CD1c-positive myeloid dendritic cell (primary cell): ENCODE results near the gene RPL37.
"Not testable (repeated sequence)": the region's sequence is repeated elsewhere in the genome, so short reads cannot be mapped to it uniquely, and the experiment has no call there.

Experiments used
- DNase-seq: peaks from one replicate; pipeline ENCODE4 v3.0.0-alpha.2; 2016; ENCODE audit errors: extremely low spot score

Gene RPL37

DNA sequence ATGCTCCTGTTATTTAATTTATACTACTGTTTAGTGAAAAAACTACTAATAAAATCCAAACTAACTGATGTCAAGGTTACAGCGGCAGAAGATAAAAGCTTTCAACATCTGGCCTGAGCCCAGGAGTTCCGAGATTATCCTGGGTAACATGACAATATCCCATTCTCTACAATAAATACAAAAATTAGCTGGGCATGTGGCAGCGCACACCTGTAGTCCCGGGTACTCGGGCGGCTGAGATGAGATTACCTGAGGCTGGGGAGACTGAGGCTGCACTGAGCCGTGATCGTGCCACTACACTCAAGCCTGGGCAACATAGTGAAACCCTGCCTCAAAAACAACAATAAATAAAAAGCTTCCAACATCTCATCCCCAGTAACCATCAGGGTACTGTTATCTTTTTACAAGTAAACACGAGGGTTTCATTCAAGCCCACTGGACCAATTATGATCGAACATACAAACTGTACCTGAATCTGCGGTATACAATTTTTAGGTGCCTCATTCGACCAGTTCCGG, 1.3 kb downstream of the RPL37 start:
- DNase-seq: no peak

DNA sequence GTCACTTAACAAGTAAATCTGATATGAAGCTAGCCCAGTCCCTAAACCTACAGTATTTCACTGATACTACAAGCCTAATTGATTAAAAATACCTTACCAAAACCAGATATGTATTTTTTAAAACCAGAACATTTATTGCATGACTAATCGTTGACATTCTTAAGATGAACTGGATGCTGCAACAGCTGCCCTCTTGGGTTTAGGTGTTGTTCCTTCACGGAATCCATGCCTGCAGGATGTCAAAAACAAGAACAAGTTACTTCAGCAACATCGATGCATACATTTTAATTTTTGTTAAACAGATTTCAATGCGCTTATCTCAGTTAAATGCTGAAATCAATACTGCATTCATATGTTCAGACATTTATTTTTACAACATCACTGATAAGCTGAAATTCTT, 2.7 kb downstream of the RPL37 start:
- DNase-seq: no peak

DNA sequence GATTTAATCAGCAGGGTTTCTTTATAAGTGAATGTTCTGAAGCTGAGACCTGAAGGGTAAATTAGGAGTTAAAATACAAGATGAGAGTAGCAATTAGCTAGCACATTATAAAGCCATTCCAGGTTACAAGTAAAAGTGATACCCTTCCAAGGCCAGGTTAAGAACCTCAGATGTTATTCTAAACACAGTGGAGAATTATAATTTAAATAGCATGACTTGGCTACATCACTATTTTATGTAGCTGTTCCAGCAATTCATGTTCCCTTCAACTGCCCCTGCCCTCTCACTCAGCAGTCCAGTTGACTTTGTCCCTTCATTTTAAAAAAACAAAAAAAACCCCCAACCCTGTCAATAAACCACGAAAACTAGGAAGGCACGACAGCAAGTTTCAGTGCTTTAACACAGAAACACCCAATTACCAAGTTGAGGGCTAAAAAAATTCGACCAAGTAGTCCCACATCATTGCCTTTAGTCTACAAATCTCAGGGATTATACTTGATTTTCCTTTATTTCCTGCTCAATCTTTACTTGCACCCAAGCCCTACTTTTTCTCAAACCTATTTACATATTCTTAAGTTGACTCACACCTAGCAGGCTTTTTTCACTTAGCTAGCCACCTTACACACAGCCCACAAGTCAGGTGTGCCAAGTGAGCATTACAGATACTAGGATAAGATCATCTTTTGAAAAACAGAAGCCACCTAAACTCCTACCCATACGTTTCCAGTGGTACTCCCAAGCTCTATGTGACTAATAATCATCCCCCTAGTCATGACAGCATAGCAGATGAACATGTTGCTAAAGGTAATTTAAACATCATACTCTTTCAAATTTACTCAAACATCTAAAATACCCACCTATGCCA, 3.4 kb downstream of the RPL37 start:
- DNase-seq: no peak

DNA sequence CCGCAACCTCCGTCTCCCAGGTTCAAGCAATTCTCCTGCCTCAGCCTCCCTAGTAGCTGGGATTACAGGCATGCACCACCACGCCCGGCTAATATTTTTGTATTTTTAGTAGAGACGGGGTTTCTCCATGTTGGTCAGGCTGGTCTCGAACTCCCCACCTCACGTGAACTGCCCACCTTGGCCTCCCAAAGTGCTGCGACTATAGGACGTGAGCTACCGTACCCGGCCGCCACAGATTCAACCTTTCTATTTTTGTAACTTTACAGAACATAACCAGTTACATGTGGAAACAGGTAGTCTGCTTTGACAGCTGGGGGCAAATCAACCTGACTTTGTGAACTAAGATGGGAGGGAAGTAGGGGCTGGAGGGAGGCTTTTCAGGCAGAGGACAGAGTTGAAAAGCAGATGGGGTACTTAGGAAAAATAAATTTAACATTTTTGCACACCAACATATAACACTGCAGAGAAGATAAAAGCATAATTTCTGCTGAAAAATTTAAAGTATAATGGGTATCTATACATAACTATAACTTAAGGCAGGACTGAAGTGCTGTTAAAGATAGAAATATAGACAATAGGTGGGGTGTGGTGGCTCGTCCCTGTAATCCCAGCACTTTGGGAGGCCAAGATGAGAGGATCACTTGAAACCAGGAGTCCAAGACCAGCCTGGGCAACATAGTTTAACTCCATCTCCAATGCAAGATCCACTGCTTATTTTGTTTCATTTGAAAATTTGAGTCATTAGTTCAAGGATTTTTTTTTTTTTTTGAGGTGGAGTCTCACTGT, 5.1 kb downstream of the RPL37 start:
- no peak for DNase-seq

DNA sequence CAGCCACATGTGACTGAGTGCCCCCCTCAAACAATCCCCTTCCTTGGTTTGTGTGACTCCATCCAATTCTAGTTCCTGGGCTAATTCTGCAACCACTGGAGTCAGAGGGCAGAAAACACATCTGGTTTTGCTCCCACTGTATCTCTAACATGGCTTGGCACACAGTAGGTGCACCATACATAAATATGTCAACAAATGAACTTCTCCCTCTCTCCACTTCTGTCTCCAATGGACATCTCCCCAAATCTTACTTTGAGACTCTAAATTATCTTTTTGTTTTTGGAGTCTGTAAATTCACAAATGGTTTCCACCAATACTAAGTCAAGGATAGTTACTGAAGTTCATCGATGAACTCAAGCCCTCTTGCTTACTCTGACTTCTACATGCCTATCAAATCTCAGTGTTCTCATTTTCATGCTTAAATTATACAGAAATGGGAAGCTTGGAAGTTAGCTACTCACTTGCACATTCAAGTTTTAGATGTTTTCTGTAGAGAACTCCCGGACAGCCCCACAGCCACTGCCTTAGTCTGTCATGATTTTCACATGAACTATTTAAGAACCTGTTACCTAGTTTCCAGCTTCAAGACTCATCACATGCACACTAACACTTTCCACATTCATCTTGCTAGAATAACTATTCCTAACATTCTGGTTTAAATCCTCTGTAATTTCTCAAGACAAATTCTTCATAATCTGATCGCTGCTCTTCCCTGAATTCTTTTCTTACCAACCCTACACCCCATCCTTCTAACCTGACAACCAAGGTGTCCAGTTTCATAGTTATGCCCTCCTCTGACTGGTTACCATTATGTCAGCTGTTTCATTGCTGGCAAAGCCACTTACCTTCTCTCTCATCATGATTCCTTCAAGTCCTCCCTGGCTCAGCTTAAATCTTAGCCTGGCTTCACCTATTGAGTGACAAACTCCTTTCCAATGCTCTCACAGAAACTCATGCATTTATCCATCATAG, 6.0 kb downstream of the RPL37 start:
- no peak for DNase-seq

DNA sequence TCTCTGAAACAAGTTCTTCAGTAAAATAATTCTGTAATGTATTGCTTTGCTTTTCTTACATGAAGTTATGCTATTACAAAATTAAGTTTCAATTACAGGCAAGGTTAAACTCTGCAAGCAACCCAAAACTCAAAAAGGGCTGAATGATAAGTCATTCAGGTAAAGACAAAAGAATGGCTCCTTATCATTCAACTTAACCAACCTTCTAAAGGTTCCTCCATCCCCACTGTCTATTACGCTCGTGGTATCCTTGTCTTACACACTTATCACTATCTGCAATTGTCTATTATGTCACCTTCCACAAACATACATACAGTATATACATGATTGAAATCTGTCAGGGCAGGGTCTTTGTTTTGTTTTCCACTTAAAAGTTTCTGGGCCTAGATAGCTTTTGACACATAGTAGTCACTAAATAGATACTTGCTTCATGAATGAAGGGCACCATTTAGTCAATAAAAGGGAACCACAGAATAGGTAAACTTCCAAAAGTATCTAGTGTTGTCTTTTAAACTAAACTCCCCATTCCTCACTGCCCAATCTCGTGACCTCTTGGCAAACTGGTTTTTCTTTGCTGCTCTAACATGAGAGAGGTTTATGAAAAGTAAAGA, 6.9 kb downstream of the RPL37 start:
- DNase-seq: no peak

DNA sequence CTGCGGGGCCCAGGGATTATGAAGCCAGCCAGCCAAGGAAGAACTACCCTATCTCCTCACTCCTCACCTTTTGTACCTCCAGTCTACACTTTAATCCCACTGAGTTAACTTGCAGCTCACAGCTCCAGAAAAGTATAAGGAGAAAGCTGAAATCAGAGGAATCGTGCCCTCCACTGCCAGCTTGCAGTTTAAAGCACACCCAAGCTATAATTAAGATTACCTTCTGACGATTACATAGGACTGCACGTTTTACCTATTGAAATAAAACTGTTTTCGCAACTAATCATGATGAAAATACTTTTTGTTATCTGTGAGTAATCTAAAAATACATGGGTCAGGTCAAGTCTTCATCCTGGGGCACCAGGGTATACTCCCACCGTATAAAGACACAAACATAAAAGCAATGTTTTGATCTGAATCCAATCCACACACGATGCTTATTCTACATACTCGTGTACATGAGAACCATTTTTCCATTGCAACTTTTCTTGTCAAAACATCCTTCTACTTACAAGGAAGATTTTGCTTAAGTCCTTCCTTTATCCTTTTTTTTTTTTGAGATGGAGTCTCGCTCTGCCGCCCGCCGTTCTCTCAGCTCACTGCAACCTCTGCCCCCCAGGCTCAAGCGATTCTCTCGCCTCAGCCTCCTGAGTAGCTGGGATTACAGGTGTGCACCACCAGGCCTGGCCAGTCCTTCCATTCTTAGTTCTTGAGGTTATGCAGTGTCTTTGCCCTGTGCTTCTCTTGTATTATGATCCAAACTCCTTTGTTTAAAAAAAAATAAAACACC, 7.6 kb downstream of the RPL37 start:
- no peak for DNase-seq

DNA sequence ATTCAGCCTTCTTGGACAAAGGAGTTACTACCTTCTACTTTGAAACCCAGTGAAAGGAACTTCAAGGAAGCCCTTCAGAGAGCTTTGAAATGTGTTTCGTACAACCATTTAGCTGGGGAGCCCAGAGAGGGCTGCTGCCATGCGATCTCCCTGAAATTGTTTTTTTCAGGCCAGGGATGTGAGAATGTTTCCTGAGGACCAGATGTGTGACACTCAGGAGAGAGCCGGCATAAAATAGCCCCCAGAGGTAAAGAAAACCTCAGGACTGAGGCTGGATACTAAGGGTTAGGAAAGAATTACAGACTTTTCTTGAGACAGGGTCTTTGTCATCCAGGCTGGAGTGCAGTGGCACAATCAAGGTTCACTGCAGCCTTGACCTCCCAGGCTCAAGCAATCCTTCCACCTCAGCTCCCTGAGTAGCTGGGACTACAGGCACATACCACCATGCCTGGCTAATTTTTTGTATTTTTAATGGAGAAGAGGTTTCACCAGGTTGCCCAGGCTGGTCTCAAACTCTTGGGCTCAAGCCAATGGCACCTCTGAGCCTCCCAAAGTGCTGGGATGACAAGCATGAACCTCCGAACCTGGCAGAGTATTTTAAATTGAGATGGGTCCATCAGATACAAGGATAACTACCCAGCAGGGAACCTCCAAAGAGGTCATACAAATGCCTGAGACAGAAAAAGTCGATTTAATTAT, 8.4 kb downstream of the RPL37 start:
- DNase-seq: no peak

DNA sequence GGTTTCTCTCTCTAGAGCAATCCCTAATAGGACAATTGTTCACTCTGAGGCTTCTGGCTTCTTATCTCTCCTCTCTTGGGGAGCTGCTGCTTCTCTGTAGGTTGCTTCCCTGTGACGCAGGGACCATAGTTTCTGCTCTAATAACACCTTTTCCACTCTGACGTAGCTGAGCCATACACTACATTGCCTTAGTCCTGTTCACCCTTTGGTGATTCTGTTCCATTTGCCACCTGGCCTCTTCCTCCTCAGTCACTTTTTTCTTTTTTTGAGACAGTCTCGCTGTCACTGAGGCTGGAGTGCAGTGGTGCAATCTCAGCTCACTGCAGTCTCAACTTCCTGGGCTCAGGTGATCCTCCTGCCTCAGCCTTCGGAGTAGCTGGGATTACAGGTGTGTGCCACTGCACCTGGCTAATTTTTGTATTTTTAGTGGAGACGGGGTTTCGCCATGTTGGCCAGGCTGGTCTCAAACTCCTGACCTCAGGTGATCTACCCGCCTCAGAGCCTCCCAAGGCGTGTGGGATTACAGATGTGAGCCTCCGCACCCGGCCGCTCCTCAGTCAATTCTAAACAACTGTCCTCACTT, 9.5 kb downstream of the RPL37 start:
- not testable (repeated sequence) for DNase-seq

DNA sequence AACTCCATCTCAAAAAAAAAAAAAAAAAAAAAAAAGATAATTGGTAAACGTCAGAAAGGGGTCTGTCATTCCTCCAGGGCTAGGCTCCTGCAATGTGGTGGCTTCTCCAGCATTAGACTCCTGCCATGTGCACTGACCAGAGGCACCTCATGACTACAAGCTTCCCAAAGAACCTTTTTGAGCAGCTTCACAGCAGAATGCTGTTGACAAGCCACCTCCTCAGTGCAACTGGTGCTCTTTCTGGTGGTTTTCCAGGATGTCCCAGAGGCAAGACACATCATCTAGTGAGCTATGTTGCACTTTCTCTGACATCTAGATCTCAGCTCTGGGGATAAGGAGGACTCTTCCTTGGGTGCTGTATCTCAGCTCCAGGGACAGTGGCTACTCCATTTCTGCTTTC, 11.6 kb downstream of the RPL37 start:
- no peak for DNase-seq

DNA sequence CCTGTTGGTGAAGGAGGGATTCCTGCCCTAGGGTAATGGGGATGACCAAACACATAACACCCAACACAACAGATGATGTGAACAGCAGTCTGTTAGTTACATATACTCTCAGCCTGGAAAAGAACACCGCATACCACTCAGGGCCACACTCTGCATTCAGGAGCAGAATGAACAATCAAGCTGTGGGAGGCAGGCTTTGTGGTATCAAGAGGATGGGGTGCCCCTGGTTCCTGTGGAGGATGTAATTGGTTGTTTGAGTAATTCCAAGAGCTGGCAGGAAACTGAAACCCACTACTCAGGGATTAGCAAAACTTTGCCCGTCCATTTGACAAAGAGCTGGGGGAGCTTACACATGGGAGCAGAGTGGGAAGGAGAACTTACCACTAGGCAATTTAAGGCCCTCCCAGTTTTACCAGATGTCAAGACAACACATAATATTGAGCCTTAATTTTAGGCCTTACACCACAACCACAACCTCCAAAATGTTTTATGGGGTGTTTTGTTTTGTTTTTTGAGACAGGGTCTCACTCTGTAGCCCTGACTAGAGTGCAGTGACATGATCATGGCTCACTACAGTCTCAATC, 21.2 kb downstream of the RPL37 start:
- no peak for DNase-seq

DNA sequence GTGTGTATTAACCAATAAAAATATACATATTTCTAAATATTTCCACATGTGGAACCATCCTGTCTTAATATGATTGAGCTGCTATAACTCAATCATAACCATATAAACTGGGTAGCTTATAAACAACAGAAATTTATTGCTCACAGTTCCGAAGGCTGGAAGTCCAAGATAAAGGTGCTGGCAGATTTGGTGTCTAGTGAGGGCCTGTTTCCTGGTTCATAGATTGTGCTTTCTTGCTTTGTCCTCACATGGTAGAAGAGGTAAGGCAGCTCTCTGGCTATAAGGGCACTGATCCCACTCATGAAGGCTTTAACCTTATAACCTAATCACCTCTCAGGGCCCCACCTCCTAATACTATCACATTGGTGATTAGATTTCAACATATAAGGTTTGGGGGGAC, 22.9 kb downstream of the RPL37 start:
- no peak for DNase-seq

DNA sequence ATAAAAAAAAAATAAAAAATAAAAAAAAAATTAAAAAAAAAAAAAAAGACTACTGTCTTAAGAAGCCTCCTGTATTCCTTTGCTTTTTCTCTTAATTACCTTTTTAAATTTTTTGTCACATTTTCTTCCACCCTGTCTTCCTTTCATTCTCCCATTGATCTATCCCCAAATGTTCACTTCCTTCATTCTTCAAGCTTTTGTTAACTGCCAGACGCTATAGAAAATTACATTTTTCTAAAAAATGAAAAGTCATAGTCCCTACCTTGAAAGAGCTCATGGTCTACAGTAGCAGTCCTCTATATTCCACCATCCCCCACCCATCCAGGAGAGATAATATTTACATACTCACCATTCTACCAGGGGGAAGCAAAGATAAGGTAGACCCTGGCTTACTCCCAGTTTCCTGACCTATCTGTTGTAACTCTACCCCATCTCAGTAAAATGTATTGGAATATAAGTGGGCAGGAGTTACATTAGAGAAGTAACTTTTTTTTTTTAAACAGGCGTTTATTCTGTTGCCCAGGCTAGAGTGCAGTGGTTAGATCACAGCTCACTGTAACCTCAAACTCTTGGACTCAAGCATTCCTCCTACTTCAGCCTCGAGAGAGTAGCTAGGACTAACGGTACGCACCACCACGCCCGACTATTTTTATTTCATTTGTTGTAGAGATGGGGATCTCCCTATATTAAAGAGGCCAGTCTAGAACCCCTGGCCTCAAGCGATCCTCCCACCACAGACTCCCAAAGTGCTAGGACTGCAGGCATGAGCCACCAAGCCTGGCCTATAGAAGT, 33.1 kb downstream of the RPL37 start:
- DNase-seq: no peak

DNA sequence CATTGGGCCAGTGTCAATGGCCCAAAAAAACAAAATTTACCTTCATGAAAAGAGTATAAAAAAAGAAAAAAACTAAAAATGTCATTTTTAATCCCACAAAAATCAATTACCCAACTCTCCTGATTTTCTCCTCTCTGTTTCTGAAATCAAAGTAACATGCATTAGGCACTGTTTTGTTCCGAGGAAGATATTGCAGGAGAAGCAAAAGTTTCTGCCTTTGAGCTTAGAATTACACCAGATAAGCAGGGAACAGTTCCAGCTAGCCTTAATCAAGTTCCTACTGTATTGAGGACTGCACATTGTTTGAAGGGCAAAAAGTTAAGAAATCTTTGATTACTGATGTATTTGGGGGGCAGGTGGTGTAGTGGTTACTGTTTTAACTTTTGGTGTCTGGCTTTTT, 35.8 kb downstream of the RPL37 start:
- no peak for DNase-seq

DNA sequence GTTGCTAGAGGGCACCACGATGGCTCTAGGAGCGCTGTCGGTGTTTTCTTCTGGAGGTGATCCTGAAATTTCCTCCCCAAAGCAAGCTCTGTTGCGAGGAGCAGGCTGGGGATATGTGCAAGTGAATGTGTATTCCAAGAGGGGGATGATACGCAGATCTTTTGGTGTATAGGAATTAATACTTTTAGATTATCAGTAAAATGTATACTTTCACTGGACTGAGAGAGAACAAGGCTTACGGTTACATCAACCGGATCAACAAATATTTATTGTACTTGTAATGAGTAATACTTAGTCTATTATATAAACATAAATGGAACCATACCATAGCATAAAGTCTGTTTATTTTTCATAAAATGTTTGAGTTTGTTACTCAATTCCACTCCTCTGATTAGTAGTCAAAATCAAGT, 36.2 kb downstream of the RPL37 start:
- no peak for DNase-seq

DNA sequence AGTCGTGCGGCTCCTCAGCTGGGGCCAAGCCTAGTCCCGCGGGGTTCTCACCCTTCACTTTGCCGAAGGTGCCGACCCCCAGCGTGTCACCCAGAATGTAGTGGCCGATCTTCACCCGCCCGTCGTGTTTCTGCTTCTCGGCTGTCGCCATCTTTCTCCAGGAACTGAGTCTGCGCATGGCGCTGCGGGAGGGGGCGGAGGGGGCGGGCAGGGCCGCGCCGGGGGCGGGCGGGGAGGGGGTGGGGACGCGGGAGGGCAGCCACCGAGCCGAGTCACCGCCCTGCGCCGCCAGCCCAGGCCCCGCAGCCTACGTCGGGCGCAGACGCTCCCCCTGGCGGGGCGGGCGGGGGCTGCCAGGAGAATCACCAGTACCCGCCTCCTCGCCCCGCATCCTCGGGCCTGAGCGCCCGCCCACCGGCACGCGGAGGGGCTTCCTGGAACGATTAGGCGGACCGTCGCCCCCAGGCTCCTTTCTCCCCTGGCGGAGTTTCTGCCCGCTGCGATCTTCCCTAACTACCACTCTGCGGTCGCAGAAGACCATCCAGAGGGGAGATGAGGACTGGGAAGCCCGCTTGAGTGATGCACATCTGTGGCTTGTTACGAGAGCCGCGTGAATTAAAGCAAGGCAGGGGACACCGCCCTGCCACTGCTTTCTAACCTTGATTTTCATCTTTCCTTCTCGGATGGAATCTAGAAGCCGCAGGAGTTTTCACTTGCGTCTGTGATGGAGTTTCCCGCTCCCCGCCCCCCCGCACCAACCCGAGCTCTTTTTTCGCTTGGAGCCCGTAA, 36.8 kb downstream of the RPL37 start, which contains the start of gene PRKAA1:
Gene PRKAA1 (minus strand): TSS at position 363 of the 789 bp plus-strand sequence. CDS start 185 bp downstream, at position 178.
- peak; percentile 91 for DNase-seq
